ENCODE results near the gene TGDS.

Gene TGDS

GRCh38 chr13:94599877-94600276 is 3.9 kb upstream of the TGDS start:
- no peak for DNase-seq

- DNase-seq, result no peak
Observed at GRCh38 chr13:94598281-94598680, 2.3 kb upstream of the TGDS start.

GRCh38 chr13:94596575-94596971 is 621 bp upstream of the TGDS start:
- no peak for DNase-seq

GRCh38 chr13:94595001-94595949 is 677 bp downstream of the TGDS start:
- peak; percentile 39 to 50 for DNase-seq

GRCh38 chr13:94590744-94591143 is 5.2 kb downstream of the TGDS start:
- DNase-seq, result no peak

GRCh38 chr13:94588541-94588940 is 7.4 kb downstream of the TGDS start:
- DNase-seq, result no peak

GRCh38 chr13:94586371-94586770 is 9.6 kb downstream of the TGDS start:
- DNase-seq, result no peak

- DNase-seq, result no peak
Observed at GRCh38 chr13:94585543-94586101, 10.3 kb downstream of the TGDS start.

- no peak for DNase-seq
Observed at GRCh38 chr13:94583926-94584325, 12.0 kb downstream of the TGDS start.

GRCh38 chr13:94579063-94579462 is 16.9 kb downstream of the TGDS start:
- DNase-seq, result no peak

- DNase-seq, result no peak
Observed at GRCh38 chr13:94569615-94570014, 26.3 kb downstream of the TGDS start.

- DNase-seq, result no peak
Observed at GRCh38 chr13:94568443-94568842, 27.5 kb downstream of the TGDS start.

GRCh38 chr13:94567581-94567980 is 28.4 kb downstream of the TGDS start:
- no peak for DNase-seq

- no peak for DNase-seq
Observed at GRCh38 chr13:94561126-94561525, 34.8 kb downstream of the TGDS start.

- no peak for DNase-seq
Observed at GRCh38 chr13:94560116-94560515, 35.8 kb downstream of the TGDS start.

- DNase-seq, result no peak
Observed at GRCh38 chr13:94559222-94559795, 36.6 kb downstream of the TGDS start.

- DNase-seq, result no peak
Observed at GRCh38 chr13:94558716-94559115, 37.2 kb downstream of the TGDS start.

GRCh38 chr13:94557684-94558235 is 38.2 kb downstream of the TGDS start:
- no peak for DNase-seq

- no peak for DNase-seq
Observed at GRCh38 chr13:94556621-94557020, 39.3 kb downstream of the TGDS start.

- no peak for DNase-seq
Observed at GRCh38 chr13:94556041-94556440, 39.9 kb downstream of the TGDS start.

GRCh38 chr13:94553766-94554165 is 42.2 kb downstream of the TGDS start:
- no peak for DNase-seq

- DNase-seq, result no peak
Observed at GRCh38 chr13:94552095-94552494, 43.9 kb downstream of the TGDS start.

GRCh38 chr13:94550062-94550738 is 45.8 kb downstream of the TGDS start:
- no peak for DNase-seq

Measured in activated CD4-positive, alpha-beta T cell treated with anti-CD3 and anti-CD28 coated beads, Interleukin-2, amount 50 U/mL, for 48 hours (primary cell).